GM21381 (cell line): ENCODE results near the gene BACH1.
"Not testable (repeated sequence)": the region's sequence is repeated elsewhere in the genome, so short reads cannot be mapped to it uniquely, and the experiment has no call there.

Source experiments
- ATAC-seq: cut with Tn5 transposase; IDR thresholded peaks from one replicate; pipeline ENCODE4 v1.9.1; 2021; ENCODE audit warnings: mild to moderate bottlenecking, moderate library complexity; ENCODE audit not compliant: unreplicated experiment

The BACH1 gene

GRCh38 chr21:29342363-29342957 is 43.7 kb downstream of the BACH1 start:
- ATAC-seq = no peak

- ATAC-seq = no peak
Observed at GRCh38 chr21:29343519-29343918, 44.8 kb downstream of the BACH1 start.

- no peak for ATAC-seq
Observed at GRCh38 chr21:29346281-29346680, 47.6 kb downstream of the BACH1 start.

GRCh38 chr21:29346771-29347170 is 48.0 kb downstream of the BACH1 start:
- ATAC-seq = no peak

GRCh38 chr21:29347274-29347681 is 48.6 kb downstream of the BACH1 start:
- no peak for ATAC-seq

GRCh38 chr21:29349702-29350101 is 51.0 kb downstream of the BACH1 start:
- no peak for ATAC-seq

- no peak for ATAC-seq
Observed at GRCh38 chr21:29350246-29350779, 51.6 kb downstream of the BACH1 start.

GRCh38 chr21:29351691-29352090 is 53.0 kb downstream of the BACH1 start:
- no peak for ATAC-seq

GRCh38 chr21:29355043-29355710 is 56.5 kb downstream of the BACH1 start:
- not testable (repeated sequence) for ATAC-seq

GRCh38 chr21:29356291-29356690 is 57.6 kb downstream of the BACH1 start:
- not testable (repeated sequence) for ATAC-seq

GRCh38 chr21:29356810-29357209 is 58.1 kb downstream of the BACH1 start:
- ATAC-seq = not testable (repeated sequence)

GRCh38 chr21:29359718-29360117 is 61.0 kb downstream of the BACH1 start:
- no peak for ATAC-seq

- ATAC-seq = no peak
Observed at GRCh38 chr21:29360799-29361765, 62.4 kb downstream of the BACH1 start.

GRCh38 chr21:29362758-29363157 is 64.0 kb downstream of the BACH1 start:
- ATAC-seq = no peak

- ATAC-seq = no peak
Observed at GRCh38 chr21:29365661-29366265, 67.0 kb downstream of the BACH1 start.

GRCh38 chr21:29366532-29366931 is 67.8 kb downstream of the BACH1 start:
- no peak for ATAC-seq

- ATAC-seq = no peak
Observed at GRCh38 chr21:29367335-29367734, 68.6 kb downstream of the BACH1 start.

- ATAC-seq = no peak
Observed at GRCh38 chr21:29368906-29369305, 70.2 kb downstream of the BACH1 start.

- ATAC-seq = no peak
Observed at GRCh38 chr21:29371464-29371863, 72.7 kb downstream of the BACH1 start.

- peak; percentile 83 for ATAC-seq
Observed at GRCh38 chr21:29372063-29372802, 73.5 kb downstream of the BACH1 start.
